IMR-90 (cell line): ENCODE results near the gene TEP1. TPM values are rescaled to one million over a fixed set of nuclear protein-coding genes. Genes with fewer than 3 reads are reported as not detected.

Experiments used
- ATAC-seq: fragments of 200-7000 bp; cut with Tn5 transposase; 2 replicates; pipeline ENCODE4 v1.9.1; 2020; ENCODE audit warnings: low read depth, mild to moderate bottlenecking, moderate library complexity
- BruUV-seq: library from RNA; stranded (reverse); fragments of 400-500 nt; replicated peaks from 2 replicates; lab custom pipeline; 2021; lab: Mats Ljungman, UMichigan
- CTCF ChIA-PET: fragments of 300-600 bp; formaldehyde crosslinking; extraction: SDS; loops from one replicate; lab custom pipeline; 2021; ENCODE audit warnings: antibody characterized with exemption; lab: Yijun Ruan, JAX
- POLR2A ChIA-PET: fragments of 300-600 bp; sonication (Branson Sonifier 250); formaldehyde crosslinking; loops from one replicate; lab custom pipeline; 2022; ENCODE audit warnings: antibody characterized with exemption; ENCODE audit not compliant: unreplicated experiment; lab: Charles Lee
- DNase-seq: peaks from one replicate; pipeline ENCODE4 v3.0.0; 2013
- H2AFZ ChIP-seq: replicated peaks from 2 replicates; pipeline ENCODE3; 2013; ENCODE audit warnings: low read length, mild to moderate bottlenecking; ENCODE audit not compliant: poor library complexity
- H2AK5ac ChIP-seq: 2 replicates; pipeline ENCODE4 v1.6.1; 2013; ENCODE audit warnings: low read depth, low read length, inconsistent platforms
- H2AK9ac ChIP-seq: replicated peaks from 2 replicates; pipeline ENCODE3; 2013; ENCODE audit warnings: mild to moderate bottlenecking, low read depth, low read length, moderate library complexity; ENCODE audit not compliant: poor library complexity
- H2BK120ac ChIP-seq: 2 replicates; pipeline ENCODE4 v1.6.1; 2013; ENCODE audit warnings: low read depth, low read length, inconsistent platforms
- H2BK15ac ChIP-seq: 3 replicates; pipeline ENCODE4 v1.6.1; 2013; ENCODE audit warnings: low read depth, low read length, inconsistent platforms
- H2BK20ac ChIP-seq: 2 replicates; pipeline ENCODE4 v1.6.1; 2013; ENCODE audit warnings: low read depth, mild to moderate bottlenecking, inconsistent platforms, low read length, moderate library complexity
- H2BK5ac ChIP-seq: 2 replicates; pipeline ENCODE4 v1.6.1; 2013; ENCODE audit warnings: mild to moderate bottlenecking, low read depth, low read length, inconsistent platforms; ENCODE audit not compliant: poor library complexity, severe bottlenecking
- H3K14ac ChIP-seq: replicated peaks from 2 replicates; pipeline ENCODE4 v1.6.1; 2013; ENCODE audit warnings: low read depth, low read length, inconsistent platforms
- H3K18ac ChIP-seq: 2 replicates; pipeline ENCODE4 v1.6.1; 2013; ENCODE audit warnings: low read depth, low read length, control low read depth
- H3K23ac ChIP-seq: 2 replicates; pipeline ENCODE4 v1.6.1; 2013; ENCODE audit warnings: low read depth, low read length, inconsistent platforms
- H3K27ac ChIP-seq: 2 replicates; pipeline ENCODE4 v1.5.1; 2013; ENCODE audit warnings: mild to moderate bottlenecking, control low read depth, low read length; ENCODE audit not compliant: insufficient read depth
- H3K27me3 ChIP-seq: 2 replicates; pipeline ENCODE4 v1.6.1; 2013; ENCODE audit warnings: low read length; ENCODE audit not compliant: control insufficient read depth, insufficient read depth
- H3K36me3 ChIP-seq: 2 replicates; pipeline ENCODE4 v1.6.1; 2013; ENCODE audit warnings: low read length, mixed read lengths; ENCODE audit not compliant: control insufficient read depth, insufficient read depth
- H3K4ac ChIP-seq: 2 replicates; pipeline ENCODE4 v1.6.1; 2013; ENCODE audit warnings: low read depth, low read length, inconsistent platforms
- H3K4me1 ChIP-seq: 2 replicates; pipeline ENCODE4 v1.6.1; 2013; ENCODE audit warnings: low read length, mixed read lengths; ENCODE audit not compliant: control insufficient read depth, insufficient read depth
- H3K4me2 ChIP-seq: 2 replicates; pipeline ENCODE4 v1.6.1; 2013; ENCODE audit warnings: low read depth, mild to moderate bottlenecking, control low read depth, low read length, moderate library complexity
- H3K4me3 ChIP-seq: 2 replicates; pipeline ENCODE4 v1.5.1; 2013; ENCODE audit warnings: low read depth, mild to moderate bottlenecking, control low read depth, low read length, moderate library complexity; ENCODE audit not compliant: insufficient read depth
- H3K56ac ChIP-seq: 2 replicates; pipeline ENCODE4 v1.6.1; 2013; ENCODE audit warnings: low read length, inconsistent platforms; ENCODE audit not compliant: insufficient read depth; ENCODE audit errors: extremely low read depth
- H3K79me1 ChIP-seq, 2 experiments: 2 replicates each; pipeline ENCODE4 v1.6.1; 2013; ENCODE audit warnings: low read length in 2 of 2, inconsistent platforms in 1 of 2, low read depth in 1 of 2
- H3K9ac ChIP-seq: 2 replicates; pipeline ENCODE4 v1.6.1; 2013; ENCODE audit warnings: low read depth, low read length, control low read depth
- H3K9me1 ChIP-seq: 2 replicates; pipeline ENCODE4 v1.6.1; 2013; ENCODE audit warnings: low read length, inconsistent platforms; ENCODE audit not compliant: insufficient read depth
- H3K9me3 ChIP-seq: 2 replicates; pipeline ENCODE4 v1.6.1; 2013; ENCODE audit warnings: low read length; ENCODE audit not compliant: control insufficient read depth, insufficient read depth
- H4K20me1 ChIP-seq: 2 replicates; pipeline ENCODE4 v1.6.1; 2013; ENCODE audit warnings: low read length, inconsistent platforms; ENCODE audit not compliant: insufficient read depth
- H4K5ac ChIP-seq: 2 replicates; pipeline ENCODE4 v1.6.1; 2013; ENCODE audit warnings: mild to moderate bottlenecking, low read depth, low read length, control low read depth
- H4K8ac ChIP-seq, 2 experiments: 2 replicates each; pipeline ENCODE4 v1.6.1; 2013; ENCODE audit warnings: low read depth in 2 of 2, low read length in 2 of 2, control low read depth in 1 of 2, inconsistent platforms in 1 of 2
- H4K91ac ChIP-seq: 2 replicates; pipeline ENCODE4 v1.6.1; 2013; ENCODE audit warnings: low read depth, low read length, inconsistent platforms; ENCODE audit not compliant: insufficient read depth
- BHLHE40 ChIP-seq: fragments of 150-350 bp; IDR thresholded peaks from 2 replicates; pipeline ENCODE4 v1.6.1; 2016; ENCODE audit warnings: mild to moderate bottlenecking, low read depth, low read length
- CEBPB ChIP-seq: IDR thresholded peaks from 2 replicates; pipeline ENCODE4 v1.6.1; 2012; ENCODE audit warnings: low read depth, low read length, improper control_type of control experiment
- CHD1 ChIP-seq: IDR thresholded peaks from 2 replicates; pipeline ENCODE4 v1.6.1; 2012; ENCODE audit warnings: low read depth, low read length, improper control_type of control experiment
- CTCF ChIP-seq: conservative IDR thresholded peaks from 2 replicates; pipeline ENCODE4 v1.5.1; 2012; ENCODE audit warnings: mild to moderate bottlenecking, low read depth, low read length, improper control_type of control experiment
- ELK1 ChIP-seq: fragments of 150-350 bp; IDR thresholded peaks from 2 replicates; pipeline ENCODE4 v1.6.1; 2016; ENCODE audit warnings: low read depth, mild to moderate bottlenecking, low read length, moderate library complexity, borderline replicate concordance
- FOS ChIP-seq: fragments of 150-350 bp; IDR thresholded peaks from 2 replicates; pipeline ENCODE4 v1.6.1; 2016; ENCODE audit warnings: low read depth, low read length
- MAFK ChIP-seq: IDR thresholded peaks from 2 replicates; pipeline ENCODE4 v1.6.1; 2012; ENCODE audit warnings: low read depth, low read length, improper control_type of control experiment
- MAZ ChIP-seq: IDR thresholded peaks from 2 replicates; pipeline ENCODE4 v1.6.1; 2012; ENCODE audit warnings: low read depth, mild to moderate bottlenecking, low read length, improper control_type of control experiment, moderate library complexity, borderline replicate concordance
- MXI1 ChIP-seq: IDR thresholded peaks from 2 replicates; pipeline ENCODE4 v1.6.1; 2012; ENCODE audit warnings: low read depth, mild to moderate bottlenecking, low read length, moderate library complexity, borderline replicate concordance
- NFE2L2 ChIP-seq: fragments of 150-350 bp; IDR thresholded peaks from 2 replicates; pipeline ENCODE4 v1.6.1; 2016; ENCODE audit warnings: low read depth, mild to moderate bottlenecking, low read length
- POLR2A ChIP-seq: IDR thresholded peaks from 2 replicates; pipeline ENCODE4 v1.6.1; 2012; ENCODE audit warnings: mild to moderate bottlenecking, low read depth, low read length
- RAD21 ChIP-seq: IDR thresholded peaks from 2 replicates; pipeline ENCODE4 v1.6.1; 2012; ENCODE audit warnings: low read length, improper control_type of control experiment
- RCOR1 ChIP-seq: IDR thresholded peaks from 2 replicates; pipeline ENCODE4 v1.6.1; 2012; ENCODE audit warnings: mild to moderate bottlenecking, low read length, improper control_type of control experiment; ENCODE audit not compliant: insufficient replicate concordance
- RFX5 ChIP-seq: IDR thresholded peaks from 2 replicates; pipeline ENCODE4 v1.8.0; 2012; ENCODE audit warnings: low read depth, mild to moderate bottlenecking, low read length, moderate library complexity
- SMC3 ChIP-seq: fragments of 150-350 bp; IDR thresholded peaks from 2 replicates; pipeline ENCODE4 v1.6.1; 2016; ENCODE audit warnings: low read depth, mild to moderate bottlenecking, antibody characterized with exemption, low read length, moderate library complexity
- USF2 ChIP-seq: fragments of 150-350 bp; IDR thresholded peaks from 2 replicates; pipeline ENCODE4 v1.6.1; 2017; ENCODE audit warnings: mild to moderate bottlenecking, antibody characterized with exemption, low read length, low read depth
- WGBS, 2 experiments: methylation state at CpG; one replicate each; pipeline versions ENCODE4 v1.1.5 to v1.1.7; 2013; ENCODE audit warnings: missing lambda C conversion rate in 2 of 2; ENCODE audit not compliant: insufficient read length in 1 of 2; ENCODE audit errors: extremely low coverage in 2 of 2; 5-methylcytosine and 5-hydroxymethylcytosine counted together
- dilution Hi-C: fragments of 300-500 bp; cut with HindIII; formaldehyde crosslinking; loops from one replicate; pipeline ENCODE4 v1.14.3; 2018; ENCODE audit warnings: low sequenced_read_pairs; ENCODE audit not compliant: unreplicated experiment
- in situ Hi-C: fragments of 300-500 bp; cut with MboI; formaldehyde crosslinking; loops from 3 replicates; pipeline ENCODE4 v1.14.3; 2019; ENCODE audit warnings: low sequenced_read_pairs, inconsistent platforms, mixed read lengths
- intact Hi-C: fragments of 100-400 bp; cut with micrococcal nuclease; formaldehyde crosslinking; loops from 2 replicates; pipeline ENCODE4 v1.10.0; 2022
- polyA plus RNA-seq, 3 experiments: library from polyadenylated mRNA; depleted of rRNA; stranded (reverse); fragments of >200 nt; gene quantifications; 2 replicates each; pipeline ENCODE4 v1.2.3, GENCODE V29; 2012; ENCODE audit warnings: low replicate concordance in 1 of 3
- total RNA-seq: library from RNA; depleted of rRNA; stranded (reverse); fragments of >200 nt; gene quantifications from 2 replicates; pipeline ENCODE4 v1.2.3, GENCODE V29; 2012

TEP1 gene
- total and polyA plus RNA-seq, 2 of the 4 experiments (the other 2 are of a cell fraction), result 10.7 to 12.4 TPM

GRCh38 chr14:20383636-20384035, 29.7 kb downstream of the TEP1 start:
- ATAC-seq, result no peak
- Histone ChIP-seq H3K4me1 (no peaks in the 10 kb centered on the region), H3K14ac (no peak overlapping the region), H2AK9ac (no peak overlapping the region), H3K27me3 (no peaks in the 10 kb centered on the region), H2BK5ac (no peak overlapping the region), H4K91ac (no peak overlapping the region), H3K23ac (no peak overlapping the region), H4K20me1 (no peaks in the 10 kb centered on the region), H3K9ac (no peak overlapping the region), H2BK15ac (no peak overlapping the region), H4K8ac (no peak overlapping the region), H2AK5ac (no peak overlapping the region), H4K5ac (no peak overlapping the region), H2BK20ac (no peak overlapping the region), H3K4me3 (no peak overlapping the region), H3K36me3 (peaks cover 76% of the 10 kb centered on the region), H2AFZ (no peak overlapping the region), H3K18ac (no peak overlapping the region), H3K56ac (no peak overlapping the region), H3K9me3 (no peaks in the 10 kb centered on the region), H3K27ac (no peak overlapping the region), H3K4me2 (no peak overlapping the region), H3K4ac (no peak overlapping the region), H3K79me1 (no peaks in the 10 kb centered on the region), H2BK120ac (no peak overlapping the region), H3K9me1 (no peaks in the 10 kb centered on the region)
- intact Hi-C loops, result no loop called here
- TF ChIP-seq CTCF (no peak), RAD21 (no peak), CEBPB (no peak), MAZ (no peak), MAFK (no peak), ELK1 (no peak), BHLHE40 (no peak), USF2 (no peak), MXI1 (no peak), POLR2A (no peak), SMC3 (no peak), CHD1 (no peak), NFE2L2 (no peak), FOS (no peak), RCOR1 (no peak), RFX5 (no peak)
- dilution Hi-C loops, result no loop called here
- WGBS, 2 experiments, result 100% methylated on average over 2 of the region's 5 CpGs; no CpG with 5 or more reads in 1 of the 2 experiments
- ChIA-PET CTCF (no interaction called here), POLR2A (no interaction called here)
- BruUV-seq, result no TSS peak
- no peak for DNase-seq
- in situ Hi-C loops, result no loop called here
